Kidney glomerular epithelial cell (primary cell): ENCODE data around the gene JAM3.
"Not testable (repeated sequence)": the region's sequence is repeated elsewhere in the genome, so short reads cannot be mapped to it uniquely, and the experiment has no call there.

ENCODE experiments used
- DNase-seq: peaks from one replicate; lab custom pipeline; 2025; lab: John Stamatoyannopoulos, UW

The JAM3 gene

DNA sequence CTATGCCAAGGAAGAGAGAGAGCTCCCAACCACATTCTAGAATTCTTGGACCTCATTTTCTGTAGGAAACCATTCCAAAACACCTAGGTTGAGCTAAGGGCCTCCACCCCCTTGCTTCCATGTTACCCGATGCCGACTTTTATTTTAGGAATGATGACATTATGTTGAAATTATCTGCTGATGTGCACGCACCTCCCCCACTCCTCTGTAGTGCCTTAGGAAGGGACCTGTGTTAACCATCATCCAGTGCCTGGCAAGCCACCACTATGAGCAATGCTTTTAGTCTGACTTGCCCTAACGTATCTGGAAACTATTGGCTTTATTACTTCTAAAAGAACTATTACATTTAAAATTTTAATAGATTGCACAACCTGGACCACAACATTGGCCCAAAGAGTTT, 112.8 kb downstream of the JAM3 start:
- no peak for DNase-seq

DNA sequence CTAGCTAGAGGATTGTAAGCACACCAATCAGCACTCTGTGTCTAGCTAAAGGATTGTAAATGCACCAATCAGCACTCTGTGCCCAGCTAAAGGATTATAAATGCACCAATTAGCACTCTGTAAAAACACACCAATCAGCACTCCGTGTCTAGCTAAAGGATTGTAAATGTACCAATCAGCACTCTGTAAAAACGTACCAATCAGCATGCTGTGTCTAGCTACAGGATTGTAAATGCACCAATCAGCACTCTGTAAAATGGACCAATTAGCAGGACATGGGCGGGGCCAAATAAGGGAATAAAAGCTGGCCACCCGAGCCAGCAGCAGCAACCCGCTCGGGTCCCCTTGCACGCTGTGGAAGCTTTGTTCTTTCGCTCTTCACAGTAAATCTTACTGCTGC, 119.2 kb downstream of the JAM3 start:
- DNase-seq = not testable (repeated sequence)

DNA sequence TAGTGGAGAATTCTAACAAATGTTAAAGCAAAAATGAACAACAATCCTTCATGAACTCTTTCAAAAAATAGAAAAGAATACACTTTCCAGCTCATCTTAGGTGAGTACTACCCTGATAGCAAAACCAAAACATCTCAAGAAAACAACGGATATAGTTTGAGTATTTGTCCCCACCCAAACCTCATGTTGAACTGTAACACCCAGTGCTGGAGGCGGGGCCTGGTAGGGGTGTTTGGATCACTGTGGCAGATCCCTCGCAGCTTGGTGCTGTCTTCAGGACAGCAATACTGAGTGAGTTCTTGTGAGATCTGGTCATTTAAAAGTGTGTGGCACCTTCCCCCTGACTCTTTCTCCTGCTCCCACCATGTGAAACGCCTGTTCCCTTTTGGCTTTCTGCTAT, 127.9 kb downstream of the JAM3 start:
- DNase-seq = no peak

DNA sequence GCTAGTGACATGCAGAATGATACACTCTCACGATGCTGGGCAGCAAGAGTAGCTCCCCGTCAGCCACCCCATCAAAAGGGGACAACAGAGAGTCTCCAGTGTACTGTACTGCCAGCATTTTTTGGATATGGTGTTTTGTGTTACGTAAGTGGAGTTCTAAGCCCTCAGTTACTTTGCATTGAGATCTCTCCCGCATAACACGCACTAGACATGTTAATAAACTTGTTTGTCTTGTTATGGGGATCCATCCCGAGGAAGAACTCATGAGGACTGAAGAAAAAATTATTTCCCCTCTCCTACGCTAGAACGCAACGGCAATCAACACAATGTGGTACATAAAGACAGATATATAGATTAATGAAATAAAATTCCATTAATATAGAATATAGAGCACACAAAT, 130.7 kb downstream of the JAM3 start:
- no peak for DNase-seq

DNA sequence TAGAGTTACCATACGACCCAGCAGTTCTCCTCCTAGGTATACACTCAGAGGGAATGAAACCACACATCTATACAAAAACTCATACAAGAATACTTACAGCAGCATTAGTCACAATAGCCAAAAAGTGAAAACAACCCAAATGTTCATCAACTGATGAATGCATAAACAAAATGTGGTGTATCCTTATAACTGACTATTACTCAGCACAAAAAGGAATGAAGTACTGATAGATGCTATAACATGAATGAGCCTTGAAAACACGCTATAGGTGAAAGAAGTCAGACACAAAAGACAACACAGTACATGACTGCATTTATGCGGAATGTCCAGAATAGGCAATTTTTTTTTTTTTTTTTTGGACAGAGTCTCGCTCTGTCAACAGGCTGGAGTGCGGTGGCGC, 131.8 kb downstream of the JAM3 start:
- no peak for DNase-seq
